GM23248 (cell line): ENCODE measurements around the gene PDCD4. TPM values are rescaled to one million over a fixed set of nuclear protein-coding genes. Genes with fewer than 3 reads are reported as not detected.
"Not testable (repeated sequence)": the region's sequence is repeated elsewhere in the genome, so short reads cannot be mapped to it uniquely, and the experiment has no call there.

Experiments
- DNase-seq: peaks from one replicate; pipeline ENCODE4 v3.0.0-alpha.2; 2015
- H2AFZ ChIP-seq: fragments of 200-600 bp; sonication (generic); 2 replicates; pipeline ENCODE4 v1.6.1; 2016; ENCODE audit warnings: antibody characterized with exemption
- H3F3A ChIP-seq: fragments of 200-600 bp; sonication (generic); 2 replicates; pipeline ENCODE4 v1.6.1; 2016; ENCODE audit warnings: mild to moderate bottlenecking, antibody characterized with exemption, mixed run types; ENCODE audit not compliant: insufficient read depth
- H3K27ac ChIP-seq: fragments of 200-600 bp; sonication (generic); 2 replicates; pipeline ENCODE4 v1.5.1; 2016; ENCODE audit warnings: mild to moderate bottlenecking
- H3K27me3 ChIP-seq: fragments of 200-600 bp; sonication (generic); replicated peaks from 2 replicates; pipeline ENCODE4 v1.6.1; 2016; ENCODE audit warnings: mild to moderate bottlenecking; ENCODE audit not compliant: insufficient read depth
- H3K36me3 ChIP-seq: fragments of 200-600 bp; sonication (generic); 2 replicates; pipeline ENCODE4 v1.6.1; 2016; ENCODE audit warnings: low read depth, mild to moderate bottlenecking
- H3K4me1 ChIP-seq: fragments of 200-600 bp; sonication (generic); 2 replicates; pipeline ENCODE4 v1.6.1; 2016; ENCODE audit warnings: mild to moderate bottlenecking; ENCODE audit not compliant: insufficient read depth
- H3K4me2 ChIP-seq: fragments of 200-600 bp; sonication (generic); one replicate; pipeline ENCODE4 v1.6.1; 2016; ENCODE audit warnings: mild to moderate bottlenecking; ENCODE audit not compliant: unreplicated experiment
- H3K4me3 ChIP-seq: fragments of 200-600 bp; sonication (generic); 2 replicates; pipeline ENCODE4 v1.5.1; 2016; ENCODE audit warnings: mild to moderate bottlenecking
- H3K79me2 ChIP-seq: fragments of 200-600 bp; sonication (generic); 2 replicates; pipeline ENCODE4 v1.6.1; 2016; ENCODE audit warnings: mild to moderate bottlenecking; ENCODE audit not compliant: insufficient read depth
- H3K9ac ChIP-seq: fragments of 200-600 bp; sonication (generic); 2 replicates; pipeline ENCODE4 v1.6.1; 2016; ENCODE audit warnings: mild to moderate bottlenecking
- H3K9me2 ChIP-seq: fragments of 200-600 bp; sonication (generic); 2 replicates; pipeline ENCODE4 v1.6.1; 2016; ENCODE audit warnings: mixed run types, mild to moderate bottlenecking, moderate library complexity; ENCODE audit not compliant: insufficient read depth
- H3K9me3 ChIP-seq: fragments of 200-600 bp; sonication (generic); one replicate; pipeline ENCODE4 v1.6.1; 2017; ENCODE audit warnings: low read depth
- H4K20me1 ChIP-seq: fragments of 200-600 bp; sonication (generic); 2 replicates; pipeline ENCODE4 v1.6.0; 2016; ENCODE audit not compliant: insufficient read depth
- EZH2 ChIP-seq: fragments of 200-600 bp; sonication (generic); IDR thresholded peaks from 2 replicates; pipeline ENCODE4 v1.6.1; 2018; ENCODE audit warnings: antibody characterized with exemption, mild to moderate bottlenecking; ENCODE audit not compliant: insufficient read depth, poor library complexity, severe bottlenecking
- EZH2phosphoT487 ChIP-seq: fragments of 200-600 bp; sonication (generic); IDR thresholded peaks from 2 replicates; pipeline ENCODE4 v1.6.1; 2018; ENCODE audit warnings: antibody characterized with exemption, moderate library complexity, mild to moderate bottlenecking, low read depth; ENCODE audit not compliant: insufficient read depth
- WGBS, 2 experiments: methylation state at CpG; one replicate each; pipeline ENCODE4 v1.1.6; 2015 to 2017; ENCODE audit warnings: low lambda C conversion rate in 2 of 2, low coverage in 1 of 2; ENCODE audit errors: missing lambda C conversion rate in 2 of 2; 5-methylcytosine and 5-hydroxymethylcytosine counted together
- in situ Hi-C: fragments of 300-500 bp; cut with MboI; formaldehyde crosslinking; loops from 2 replicates; pipeline ENCODE4 v1.15.0; 2020
- polyA plus RNA-seq: library from polyadenylated mRNA; unstranded; fragments of >200 nt; fragmentation: Nextera tagmentation; extraction: Ambion mirVana; gene quantifications from 2 replicates; pipeline ENCODE4 v1.2.1, GENCODE V29; 2016
- total RNA-seq: library from RNA; depleted of rRNA; stranded (reverse); fragments of >200 nt; shearing (Covaris generic); gene quantifications from 2 replicates; pipeline ENCODE4 v1.2.3, GENCODE V29; 2014

The PDCD4 gene
- total and polyA plus RNA-seq, 2 experiments from 2014 or later = 49.9 to 175 TPM

GRCh38 chr10:110915035-110915434, 43.3 kb downstream of the PDCD4 start:
- H3K9ac ChIP-seq = no peak overlapping the region
- TF ChIP-seq EZH2phosphoT487 (no peak), EZH2 (no peak)
- DNase-seq = no peak

GRCh38 chr10:110915600-110915999, 43.9 kb downstream of the PDCD4 start:
- H4K20me1 ChIP-seq, H3K9me3 ChIP-seq, H2AFZ ChIP-seq, H3K27me3 ChIP-seq, H3K9me2 ChIP-seq, in situ Hi-C loops, H3K79me2 ChIP-seq, H3K9ac ChIP-seq, H3K4me3 ChIP-seq, H3K36me3 ChIP-seq, DNase-seq: not testable (repeated sequence)
- peaks cover 58% of the 10 kb centered on the region for H3F3A ChIP-seq
- peak overlapping the region; percentile 99; the same call in 1 of the 2 replicates for H3K27ac ChIP-seq
- 96 to 99% methylated on average over 4 of the region's 4 CpGs for WGBS, 2 experiments
- peak overlapping the region; percentile 92 for H3K4me2 ChIP-seq
- peaks cover 63% of the 10 kb centered on the region for H3K4me1 ChIP-seq

More at GRCh38 chr10:110915035-110915434, 43.3 kb downstream of the PDCD4 start:
- Histone ChIP-seq H3K9me3 (no peaks in the 10 kb centered on the region), H3K9me2 (no peaks in the 10 kb centered on the region), H3F3A (peaks cover 53% of the 10 kb centered on the region), H3K4me2 (no peak overlapping the region), H2AFZ (no peak overlapping the region), H3K79me2 (peaks cover 2% of the 10 kb centered on the region), H3K36me3 (no peaks in the 10 kb centered on the region), H3K4me3 (no peak overlapping the region), H3K4me1 (peaks cover 63% of the 10 kb centered on the region), H3K27me3 (no peaks in the 10 kb centered on the region), H3K27ac (no peak overlapping the region), H4K20me1 (no peaks in the 10 kb centered on the region)
- WGBS, 2 experiments = 86 to 89% methylated on average over 6 of the region's 6 CpGs
- in situ Hi-C loops = no loop called here

GRCh38 chr10:110916554-110917346, 45.0 kb downstream of the PDCD4 start:
- Histone ChIP-seq H3K9me3 (no peaks in the 10 kb centered on the region), H3K27ac (peak overlapping the region; percentile 99), H3F3A (peaks cover 54% of the 10 kb centered on the region), H3K4me3 (peak overlapping the region; percentile 87), H3K9ac (peak overlapping the region; percentile 97), H3K4me1 (peaks cover 67% of the 10 kb centered on the region), H3K4me2 (peak overlapping the region; percentile 92), H3K9me2 (no peaks in the 10 kb centered on the region), H3K79me2 (peaks cover 19% of the 10 kb centered on the region), H2AFZ (no peak overlapping the region), H3K36me3 (no peaks in the 10 kb centered on the region), H3K27me3 (no peaks in the 10 kb centered on the region), H4K20me1 (no peaks in the 10 kb centered on the region)
- DNase-seq = peak; percentile 90
- in situ Hi-C loops = no loop called here
- 70 to 71% methylated on average over 3 of the region's 3 CpGs for WGBS, 2 experiments
- TF ChIP-seq EZH2 (no peak), EZH2phosphoT487 (0 out of 2 replicates have a peak, but pooled peaks have one; percentile 51)

- H3K9ac ChIP-seq = peak overlapping the region; percentile 97
- H3F3A ChIP-seq = peaks cover 41% of the 10 kb centered on the region
- H3K4me3 ChIP-seq = peak overlapping the region; percentile 87
- H3K27me3 ChIP-seq = no peaks in the 10 kb centered on the region
- in situ Hi-C loops = no loop called here
- 0 to 3% methylated on average over 6 to 15 of the region's 15 CpGs for WGBS, 2 experiments
- peak overlapping the region; percentile 99 for H3K27ac ChIP-seq
- no peaks in the 10 kb centered on the region for H3K9me3 ChIP-seq
- peak overlapping the region; percentile 92 for H3K4me2 ChIP-seq
- H3K36me3 ChIP-seq = no peaks in the 10 kb centered on the region
- no peak for TF ChIP-seq EZH2
- no peak for TF ChIP-seq EZH2phosphoT487
- peaks cover 34% of the 10 kb centered on the region for H3K79me2 ChIP-seq
- no peaks in the 10 kb centered on the region for H3K9me2 ChIP-seq
- peaks cover 65% of the 10 kb centered on the region for H3K4me1 ChIP-seq
- 0 out of 2 replicates have a peak, but pooled peaks cover 10% of the 10 kb centered on the region for H4K20me1 ChIP-seq
- H2AFZ ChIP-seq = peak overlapping the region; percentile 86
- peak; percentile 99 for DNase-seq
These were observed 46.5 kb downstream of the PDCD4 start for GRCh38 chr10:110918269-110918642.
